GM21526 (cell line): Measurements from ENCODE around the gene RFNG.

Experiments
- ATAC-seq: cut with Tn5 transposase; IDR thresholded peaks from one replicate; pipeline ENCODE4 v1.9.1; 2021; ENCODE audit warnings: moderate library complexity; ENCODE audit not compliant: unreplicated experiment, low FRiP score

RFNG gene

GRCh38 chr17:82059272-82060000 lies 7.8 kb upstream of the RFNG start:
- no peak for ATAC-seq

- ATAC-seq: no peak
Observed at GRCh38 chr17:82058855-82059249, 7.2 kb upstream of the RFNG start.

GRCh38 chr17:82058230-82058854 lies 6.7 kb upstream of the RFNG start:
- ATAC-seq: no peak

GRCh38 chr17:82056729-82057621 lies 5.4 kb upstream of the RFNG start:
- ATAC-seq: no peak

GRCh38 chr17:82055965-82056728 lies 4.5 kb upstream of the RFNG start:
- no peak for ATAC-seq

- ATAC-seq: no peak
Observed at GRCh38 chr17:82055023-82055964, 3.7 kb upstream of the RFNG start.

GRCh38 chr17:82054351-82055022 lies 2.9 kb upstream of the RFNG start:
- no peak for ATAC-seq

GRCh38 chr17:82053556-82054263 lies 2.1 kb upstream of the RFNG start:
- no peak for ATAC-seq

GRCh38 chr17:82053130-82053529 lies 1.5 kb upstream of the RFNG start:
- ATAC-seq: no peak

GRCh38 chr17:82052638-82053059 lies 1.0 kb upstream of the RFNG start:
- no peak for ATAC-seq

GRCh38 chr17:82050761-82051641 lies 610 bp downstream of the RFNG start:
- no peak for ATAC-seq

- no peak for ATAC-seq
Observed at GRCh38 chr17:82050152-82050760, 1.4 kb downstream of the RFNG start.

GRCh38 chr17:82049521-82049971 lies 2.1 kb downstream of the RFNG start:
- ATAC-seq: no peak

GRCh38 chr17:82049106-82049505 lies 2.5 kb downstream of the RFNG start:
- ATAC-seq: no peak

- ATAC-seq: no peak
Observed at GRCh38 chr17:82048571-82048971, 3.0 kb downstream of the RFNG start.

- ATAC-seq: no peak
Observed at GRCh38 chr17:82047914-82048570, 3.6 kb downstream of the RFNG start.
